Bronchial epithelial cell (primary cell): ENCODE data around the gene ISOC1. TPM values are rescaled to one million over a fixed set of nuclear protein-coding genes. Genes with fewer than 3 reads are reported as not detected.

Source experiments
- DNase-seq: peaks from one replicate; pipeline ENCODE4 v3.0.0-alpha.2; 2010; ENCODE audit warnings: low read depth
- FAIRE-seq: peaks from 2 replicates; lab custom pipeline; 2011; peaks lifted over from hg19 to GRCh38; lab: Jason Lieb, UNC
- H3K27me3 ChIP-seq: 2 replicates; pipeline ENCODE4 v1.5.1; 2011; ENCODE audit warnings: low read length; ENCODE audit not compliant: control insufficient read depth, insufficient read depth
- H3K36me3 ChIP-seq: 2 replicates; pipeline ENCODE4 v1.5.1; 2011; ENCODE audit warnings: low read length; ENCODE audit not compliant: control insufficient read depth, insufficient read depth
- H3K4me3 ChIP-seq: 2 replicates; pipeline ENCODE4 v1.5.1; 2011; ENCODE audit warnings: mild to moderate bottlenecking, low read depth, low read length, control low read depth
- CTCF ChIP-seq: IDR thresholded peaks from 2 replicates; pipeline ENCODE4 v1.5.1; 2011; ENCODE audit warnings: mild to moderate bottlenecking, moderate library complexity, low read length, control low read depth, inconsistent platforms; ENCODE audit not compliant: insufficient read depth, severe bottlenecking
- total RNA-seq: library from RNA; depleted of rRNA; stranded (reverse); fragments of >200 nt; gene quantifications from 2 replicates; pipeline ENCODE4 v1.2.1, GENCODE V29; 2014

ISOC1 gene
- total RNA-seq, 1 donor from 2014 or later, result 16.1 TPM

- no peak for DNase-seq
- no peak for FAIRE-seq
- H3K36me3 ChIP-seq, result no peaks in the 10 kb centered on the region
These were observed 41.1 kb upstream of the ISOC1 start for GRCh38 chr5:129053438-129053837.

GRCh38 chr5:129057329-129057728 is 37.2 kb upstream of the ISOC1 start:
- FAIRE-seq (no peak), DNase-seq (no peak)
- TF ChIP-seq CTCF, result no peak
- H3K27me3 ChIP-seq, result no peaks in the 10 kb centered on the region
- no peaks in the 10 kb centered on the region for H3K36me3 ChIP-seq
- no peak overlapping the region for H3K4me3 ChIP-seq

More at GRCh38 chr5:129053438-129053837, 41.1 kb upstream of the ISOC1 start:
- Histone ChIP-seq H3K27me3 (no peaks in the 10 kb centered on the region), H3K4me3 (no peak overlapping the region)
- no peak for TF ChIP-seq CTCF

- Histone ChIP-seq H3K4me3 (no peak overlapping the region), H3K27me3 (no peaks in the 10 kb centered on the region), H3K36me3 (no peaks in the 10 kb centered on the region)
- TF ChIP-seq CTCF, result no peak
- FAIRE-seq (no peak), DNase-seq (no peak)
These were observed 32.7 kb upstream of the ISOC1 start for GRCh38 chr5:129061849-129062248.

GRCh38 chr5:129063483-129064113 is 31.0 kb upstream of the ISOC1 start:
- FAIRE-seq, result no peak

GRCh38 chr5:129065721-129066120 is 28.8 kb upstream of the ISOC1 start:
- Histone ChIP-seq H3K36me3 (no peaks in the 10 kb centered on the region), H3K4me3 (no peak overlapping the region), H3K27me3 (no peaks in the 10 kb centered on the region)
- no peak for FAIRE-seq
- no peak for DNase-seq
- no peak for TF ChIP-seq CTCF

More at GRCh38 chr5:129063483-129064113, 31.0 kb upstream of the ISOC1 start:
- H3K27me3 ChIP-seq, result no peaks in the 10 kb centered on the region
- H3K36me3 ChIP-seq, result no peaks in the 10 kb centered on the region
- no peak overlapping the region for H3K4me3 ChIP-seq
- TF ChIP-seq CTCF, result no peak
- no peak for DNase-seq

- Histone ChIP-seq H3K36me3 (no peaks in the 10 kb centered on the region), H3K4me3 (no peak overlapping the region), H3K27me3 (no peaks in the 10 kb centered on the region)
- TF ChIP-seq CTCF, result no peak
- no peak for DNase-seq
- no peak for FAIRE-seq
These were observed 26.8 kb upstream of the ISOC1 start for GRCh38 chr5:129067745-129068144.
